ENCODE measurements around the gene ELP2.
"Not testable (repeated sequence)": the region's sequence is repeated elsewhere in the genome, so short reads cannot be mapped to it uniquely, and the experiment has no call there.

The ELP2 gene

DNA sequence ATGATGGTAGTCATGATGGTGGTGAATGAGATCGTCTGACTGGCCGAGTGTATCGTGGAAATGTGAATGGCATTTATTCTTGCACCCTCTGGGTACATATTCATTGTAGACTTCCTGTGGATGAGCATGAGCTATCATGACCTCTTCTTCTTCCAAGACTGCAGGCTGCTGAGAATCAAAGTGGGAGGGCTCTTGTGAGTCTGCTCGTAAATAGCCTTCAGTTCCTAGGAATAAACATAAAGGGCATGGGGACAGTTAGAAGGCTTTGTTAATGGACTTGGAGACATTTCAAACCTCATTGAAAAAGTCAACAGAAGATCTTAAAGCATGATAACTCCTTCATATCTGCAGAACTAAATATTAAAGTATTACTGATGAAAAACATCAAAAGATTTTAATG lies 15.4 kb upstream of the ELP2 start:
- no peak overlapping the region for H4K8ac ChIP-seq (ENCODE audit: low read depth, low read length)
- H3K36me3 ChIP-seq (replicated peaks in 1 of 2; ENCODE audit: control insufficient read depth in 2 of 2, insufficient read depth in 2 of 2, low read length in 2 of 2) = peaks cover 30 to 96% of the 10 kb centered on the region in 2 donors
- no peak overlapping the region for H2AK5ac ChIP-seq (ENCODE audit: low read depth, low read length)
- no peaks in the 10 kb centered on the region for H3K27me3 ChIP-seq (ENCODE audit: control insufficient read depth in 3 of 3, insufficient read depth in 3 of 3, low read depth in 1 of 3, low read length in 3 of 3)
- no peak overlapping the region for H2AFZ ChIP-seq (ENCODE audit: low read length)
- H3K27ac ChIP-seq (replicated peaks; ENCODE audit: low read length) = no peak overlapping the region
- H3K9me3 ChIP-seq (replicated peaks in 1 of 2; ENCODE audit: control insufficient read depth in 2 of 2, insufficient read depth in 1 of 2, low read depth in 1 of 2, low read length in 2 of 2) = peaks cover 0 to 1% of the 10 kb centered on the region in 2 donors
- H2BK12ac ChIP-seq (ENCODE audit: low read length) = no peak overlapping the region
- no peak overlapping the region for H3K14ac ChIP-seq (ENCODE audit: low read length)
- H3K4me2 ChIP-seq (ENCODE audit: insufficient read depth, low read length, poor library complexity, severe bottlenecking) = no peak overlapping the region
- no peak overlapping the region for H3K4me3 ChIP-seq (ENCODE audit: low read length in 2 of 2)
- WGBS, 2 donors (ENCODE audit: extremely low coverage in 2 of 2, insufficient read length in 2 of 2, insufficient replicate concordance in 1 of 2) = 100% methylated on average over 1 of the region's 4 CpGs; no CpG with 5 or more reads in 1 of the 2 donors
- no peak overlapping the region for H3K9ac ChIP-seq (ENCODE audit: low read depth, low read length, poor library complexity)
- H3K18ac ChIP-seq (ENCODE audit: low read length) = no peak overlapping the region
- no peak overlapping the region for H2BK15ac ChIP-seq (ENCODE audit: low read length)
- no peak overlapping the region for H3K4ac ChIP-seq (ENCODE audit: low read length)
- H3K79me1 ChIP-seq (ENCODE audit: low read depth, low read length) = no peaks in the 10 kb centered on the region
- H3K4me1 ChIP-seq (ENCODE audit: control insufficient read depth in 2 of 2, insufficient read depth in 1 of 2, low read depth in 1 of 2, low read length in 2 of 2) = no peaks in the 10 kb centered on the region
- no peak overlapping the region for H2BK120ac ChIP-seq (ENCODE audit: low read depth, low read length)
- no peak for DNase-seq (ENCODE audit: low spot score)
- no peak overlapping the region for H2BK5ac ChIP-seq (ENCODE audit: low read length)
- H4K91ac ChIP-seq (ENCODE audit: low read depth, low read length, poor library complexity) = no peak overlapping the region
- H3K23ac ChIP-seq (ENCODE audit: low read depth, low read length, poor library complexity) = no peak overlapping the region

DNA sequence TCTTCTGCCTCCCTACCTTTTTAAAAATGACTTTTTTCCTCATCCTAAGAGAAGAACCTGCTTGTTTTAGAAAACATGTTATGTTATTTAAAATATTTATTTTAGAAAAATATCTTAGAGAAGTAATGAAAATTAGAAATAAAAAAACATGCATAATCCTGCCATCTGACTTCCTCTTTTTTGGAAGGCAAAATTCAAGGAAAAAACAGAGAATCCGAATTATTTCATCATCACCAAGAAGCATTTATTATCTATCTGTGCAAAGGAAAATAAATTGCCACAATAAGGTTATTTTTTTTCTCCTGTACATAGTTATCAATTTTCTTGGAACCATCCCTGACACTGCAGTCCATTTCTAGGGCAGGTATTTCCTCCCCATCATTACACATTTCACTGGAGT lies 15.0 kb upstream of the ELP2 start:
- Histone ChIP-seq H3K36me3 (replicated peaks in 1 of 2; ENCODE audit: control insufficient read depth in 2 of 2, insufficient read depth in 2 of 2, low read length in 2 of 2) (peaks cover 32 to 96% of the 10 kb centered on the region in 2 donors), H2AK5ac (ENCODE audit: low read depth, low read length) (no peak overlapping the region)

DNA sequence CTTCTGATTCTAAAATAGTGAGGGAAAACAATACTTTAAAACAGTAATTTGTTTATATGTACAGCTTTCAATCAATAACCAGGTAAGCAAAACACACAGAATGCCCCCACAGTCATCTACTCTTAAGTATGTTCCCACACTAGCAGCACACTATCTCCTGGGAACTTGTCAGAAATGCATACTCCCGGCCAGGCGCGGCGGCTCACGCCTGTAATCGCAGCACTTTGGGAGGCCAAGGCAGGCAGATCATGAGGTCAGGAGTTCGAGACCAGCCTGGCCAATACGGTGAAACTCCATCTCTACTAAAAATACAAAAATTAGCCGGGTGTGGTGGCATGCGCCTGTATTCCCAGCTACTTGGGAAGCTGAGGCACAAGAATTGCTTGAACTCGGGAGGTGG lies 12.9 kb upstream of the ELP2 start:
- not testable (repeated sequence) for DNase-seq (ENCODE audit: low spot score); H3K79me1 ChIP-seq (ENCODE audit: low read depth, low read length); H3K23ac ChIP-seq (ENCODE audit: low read depth, low read length, poor library complexity); H2BK12ac ChIP-seq (ENCODE audit: low read length); H4K8ac ChIP-seq (ENCODE audit: low read depth, low read length); H3K4me3 ChIP-seq (ENCODE audit: low read length in 2 of 2); H3K27me3 ChIP-seq (ENCODE audit: control insufficient read depth in 3 of 3, insufficient read depth in 3 of 3, low read depth in 1 of 3, low read length in 3 of 3); H3K27ac ChIP-seq (replicated peaks; ENCODE audit: low read length); H4K91ac ChIP-seq (ENCODE audit: low read depth, low read length, poor library complexity); H3K4me1 ChIP-seq (ENCODE audit: control insufficient read depth in 2 of 2, insufficient read depth in 1 of 2, low read depth in 1 of 2, low read length in 2 of 2); H2BK120ac ChIP-seq (ENCODE audit: low read depth, low read length); H3K9ac ChIP-seq (ENCODE audit: low read depth, low read length, poor library complexity); H2BK15ac ChIP-seq (ENCODE audit: low read length); H2BK5ac ChIP-seq (ENCODE audit: low read length); H2AFZ ChIP-seq (ENCODE audit: low read length); H3K4me2 ChIP-seq (ENCODE audit: insufficient read depth, low read length, poor library complexity, severe bottlenecking); H2AK5ac ChIP-seq (ENCODE audit: low read depth, low read length); H3K4ac ChIP-seq (ENCODE audit: low read length); H3K9me3 ChIP-seq (replicated peaks in 1 of 2; ENCODE audit: control insufficient read depth in 2 of 2, insufficient read depth in 1 of 2, low read depth in 1 of 2, low read length in 2 of 2); H3K18ac ChIP-seq (ENCODE audit: low read length); H3K14ac ChIP-seq (ENCODE audit: low read length)
- WGBS, 2 donors (ENCODE audit: extremely low coverage in 2 of 2, insufficient read length in 2 of 2, insufficient replicate concordance in 1 of 2) = no CpG with 5 or more reads among the region's 11 CpGs
- peaks cover 30 to 96% of the 10 kb centered on the region in 2 donors for H3K36me3 ChIP-seq (replicated peaks in 1 of 2; ENCODE audit: control insufficient read depth in 2 of 2, insufficient read depth in 2 of 2, low read length in 2 of 2)

More for the DNA sequence above, 15.0 kb upstream of the ELP2 start:
- H3K9ac ChIP-seq (ENCODE audit: low read depth, low read length, poor library complexity) = no peak overlapping the region
- no peak overlapping the region for H3K4ac ChIP-seq (ENCODE audit: low read length)
- H3K4me3 ChIP-seq (ENCODE audit: low read length in 2 of 2) = no peak overlapping the region
- H3K9me3 ChIP-seq (replicated peaks in 1 of 2; ENCODE audit: control insufficient read depth in 2 of 2, insufficient read depth in 1 of 2, low read depth in 1 of 2, low read length in 2 of 2) = peaks cover 0 to 1% of the 10 kb centered on the region in 2 donors
- no peak overlapping the region for H3K27ac ChIP-seq (replicated peaks; ENCODE audit: low read length)
- WGBS, 2 donors (ENCODE audit: extremely low coverage in 2 of 2, insufficient read length in 2 of 2, insufficient replicate concordance in 1 of 2) = no CpG with 5 or more reads among the region's 1 CpG
- H3K23ac ChIP-seq (ENCODE audit: low read depth, low read length, poor library complexity) = no peak overlapping the region
- H2BK12ac ChIP-seq (ENCODE audit: low read length) = no peak overlapping the region
- H2BK5ac ChIP-seq (ENCODE audit: low read length) = no peak overlapping the region
- no peak overlapping the region for H2BK120ac ChIP-seq (ENCODE audit: low read depth, low read length)
- H4K91ac ChIP-seq (ENCODE audit: low read depth, low read length, poor library complexity) = no peak overlapping the region
- no peak overlapping the region for H2AFZ ChIP-seq (ENCODE audit: low read length)
- no peak overlapping the region for H4K8ac ChIP-seq (ENCODE audit: low read depth, low read length)
- no peaks in the 10 kb centered on the region for H3K79me1 ChIP-seq (ENCODE audit: low read depth, low read length)
- no peak overlapping the region for H3K4me2 ChIP-seq (ENCODE audit: insufficient read depth, low read length, poor library complexity, severe bottlenecking)
- DNase-seq (ENCODE audit: low spot score) = no peak
- H3K14ac ChIP-seq (ENCODE audit: low read length) = no peak overlapping the region
- no peaks in the 10 kb centered on the region for H3K27me3 ChIP-seq (ENCODE audit: control insufficient read depth in 3 of 3, insufficient read depth in 3 of 3, low read depth in 1 of 3, low read length in 3 of 3)
- no peak overlapping the region for H3K18ac ChIP-seq (ENCODE audit: low read length)
- no peak overlapping the region for H2BK15ac ChIP-seq (ENCODE audit: low read length)
- no peaks in the 10 kb centered on the region for H3K4me1 ChIP-seq (ENCODE audit: control insufficient read depth in 2 of 2, insufficient read depth in 1 of 2, low read depth in 1 of 2, low read length in 2 of 2)

DNA sequence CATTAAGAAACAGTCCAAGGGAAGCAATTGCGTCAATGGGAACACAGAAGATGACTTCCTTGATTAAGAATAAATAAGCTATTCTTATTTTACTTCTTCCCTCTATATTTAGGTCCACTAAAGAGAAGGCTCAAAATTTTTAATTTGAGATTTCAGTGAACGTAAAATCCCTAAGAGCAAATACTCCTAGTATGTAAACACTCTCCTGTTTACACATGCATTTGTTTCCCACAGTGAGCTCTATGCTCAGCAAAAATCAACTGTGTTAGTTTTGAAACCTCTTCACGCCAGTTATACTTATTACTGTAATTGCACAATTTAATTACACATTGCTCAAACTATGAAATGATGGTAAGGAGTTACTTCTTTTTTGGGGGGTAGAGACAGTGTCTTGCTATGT lies 9.4 kb upstream of the ELP2 start:
- H3K9ac ChIP-seq (ENCODE audit: low read depth, low read length, poor library complexity) = no peak overlapping the region
- no peaks in the 10 kb centered on the region for H3K79me1 ChIP-seq (ENCODE audit: low read depth, low read length)
- H3K4me1 ChIP-seq (ENCODE audit: control insufficient read depth in 2 of 2, insufficient read depth in 1 of 2, low read depth in 1 of 2, low read length in 2 of 2) = no peaks in the 10 kb centered on the region
- no peak overlapping the region for H3K23ac ChIP-seq (ENCODE audit: low read depth, low read length, poor library complexity)
- H3K9me3 ChIP-seq (replicated peaks in 1 of 2; ENCODE audit: control insufficient read depth in 2 of 2, insufficient read depth in 1 of 2, low read depth in 1 of 2, low read length in 2 of 2) = peaks cover 0 to 1% of the 10 kb centered on the region in 2 donors
- no peak overlapping the region for H2BK120ac ChIP-seq (ENCODE audit: low read depth, low read length)
- H3K27ac ChIP-seq (replicated peaks; ENCODE audit: low read length) = no peak overlapping the region
- H3K4ac ChIP-seq (ENCODE audit: low read length) = no peak overlapping the region
- H3K4me2 ChIP-seq (ENCODE audit: insufficient read depth, low read length, poor library complexity, severe bottlenecking) = no peak overlapping the region
- no peak overlapping the region for H2BK15ac ChIP-seq (ENCODE audit: low read length)
- H2BK5ac ChIP-seq (ENCODE audit: low read length) = no peak overlapping the region
- no peak overlapping the region for H2AFZ ChIP-seq (ENCODE audit: low read length)
- H3K36me3 ChIP-seq (replicated peaks in 1 of 2; ENCODE audit: control insufficient read depth in 2 of 2, insufficient read depth in 2 of 2, low read length in 2 of 2) = peaks cover 27 to 98% of the 10 kb centered on the region in 2 donors
- no peak overlapping the region for H2AK5ac ChIP-seq (ENCODE audit: low read depth, low read length)
- H3K4me3 ChIP-seq (ENCODE audit: low read length in 2 of 2) = no peak overlapping the region
- no peaks in the 10 kb centered on the region for H3K27me3 ChIP-seq (ENCODE audit: control insufficient read depth in 3 of 3, insufficient read depth in 3 of 3, low read depth in 1 of 3, low read length in 3 of 3)
- no peak overlapping the region for H4K91ac ChIP-seq (ENCODE audit: low read depth, low read length, poor library complexity)
- DNase-seq (ENCODE audit: low spot score) = no peak
- no peak overlapping the region for H2BK12ac ChIP-seq (ENCODE audit: low read length)
- no peak overlapping the region for H3K18ac ChIP-seq (ENCODE audit: low read length)
- no peak overlapping the region for H4K8ac ChIP-seq (ENCODE audit: low read depth, low read length)
- no peak overlapping the region for H3K14ac ChIP-seq (ENCODE audit: low read length)
- WGBS, 2 donors (ENCODE audit: extremely low coverage in 2 of 2, insufficient read length in 2 of 2, insufficient replicate concordance in 1 of 2) = no CpG with 5 or more reads among the region's 3 CpGs
